G401.6 (cell line): ENCODE results near the gene TNP1.

Experiments used
- FAIRE-seq: peaks from 2 replicates; lab custom pipeline; 2012; peaks lifted over from hg19 to GRCh38; lab: Jason Lieb, UNC

TNP1 gene

DNA sequence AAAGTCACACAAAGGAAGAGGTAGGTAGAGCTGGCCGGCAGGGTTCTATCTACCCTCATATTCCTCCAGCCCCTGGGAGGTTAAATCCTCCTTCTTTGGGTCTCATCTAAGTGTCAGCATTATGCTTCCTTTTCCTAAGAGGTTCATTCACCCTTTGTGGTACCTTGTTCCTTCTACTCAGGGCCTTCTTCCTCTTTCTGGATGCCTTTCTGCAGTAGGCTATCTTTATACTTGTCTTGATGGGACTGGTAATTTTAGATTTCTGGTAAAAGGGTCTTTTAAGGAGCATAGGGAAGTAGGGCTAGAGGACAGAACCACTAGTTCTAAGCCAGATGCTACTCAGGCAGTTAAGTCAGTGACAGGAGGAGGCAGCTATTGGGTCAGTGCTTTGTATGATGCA is 13.7 kb upstream of the TNP1 start:
- FAIRE-seq, result no peak

DNA sequence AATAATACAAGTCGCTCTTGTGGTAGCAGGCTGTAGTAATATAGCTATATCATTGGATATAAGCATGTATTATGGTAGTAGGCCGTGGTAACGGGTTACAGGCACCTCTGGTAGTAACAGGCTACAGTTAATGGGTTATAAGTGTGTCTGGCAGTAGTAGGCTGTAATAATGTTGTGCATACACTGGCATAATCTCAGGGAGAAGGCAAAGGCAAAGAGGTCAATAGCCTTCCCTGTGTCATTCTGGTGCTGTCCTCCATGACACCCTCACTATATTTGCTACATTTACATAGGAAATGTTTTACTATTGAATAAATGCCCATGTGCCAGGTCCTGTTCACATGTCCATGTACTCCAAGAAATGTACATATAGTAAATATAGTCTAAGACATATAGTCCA is 12.8 kb upstream of the TNP1 start:
- FAIRE-seq, result no peak

DNA sequence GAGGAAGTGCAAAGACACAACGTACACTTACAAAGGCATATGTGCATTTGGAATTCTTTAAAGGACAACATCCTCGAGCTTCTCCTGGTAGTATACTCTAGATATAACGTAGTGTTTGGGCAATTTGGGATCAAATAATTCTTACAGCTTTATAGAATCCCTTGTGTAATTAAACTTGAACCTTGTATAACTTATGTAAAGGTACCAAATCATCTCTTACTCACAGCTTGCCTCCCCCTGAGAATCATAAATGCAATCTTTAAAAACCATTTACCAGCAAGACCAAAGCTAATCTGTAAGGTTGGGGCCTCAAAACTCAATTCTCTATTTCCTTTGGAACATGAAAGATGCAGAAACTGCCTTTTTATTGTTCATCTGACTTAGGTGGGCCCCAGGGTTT is 12.2 kb upstream of the TNP1 start:
- FAIRE-seq, result no peak

DNA sequence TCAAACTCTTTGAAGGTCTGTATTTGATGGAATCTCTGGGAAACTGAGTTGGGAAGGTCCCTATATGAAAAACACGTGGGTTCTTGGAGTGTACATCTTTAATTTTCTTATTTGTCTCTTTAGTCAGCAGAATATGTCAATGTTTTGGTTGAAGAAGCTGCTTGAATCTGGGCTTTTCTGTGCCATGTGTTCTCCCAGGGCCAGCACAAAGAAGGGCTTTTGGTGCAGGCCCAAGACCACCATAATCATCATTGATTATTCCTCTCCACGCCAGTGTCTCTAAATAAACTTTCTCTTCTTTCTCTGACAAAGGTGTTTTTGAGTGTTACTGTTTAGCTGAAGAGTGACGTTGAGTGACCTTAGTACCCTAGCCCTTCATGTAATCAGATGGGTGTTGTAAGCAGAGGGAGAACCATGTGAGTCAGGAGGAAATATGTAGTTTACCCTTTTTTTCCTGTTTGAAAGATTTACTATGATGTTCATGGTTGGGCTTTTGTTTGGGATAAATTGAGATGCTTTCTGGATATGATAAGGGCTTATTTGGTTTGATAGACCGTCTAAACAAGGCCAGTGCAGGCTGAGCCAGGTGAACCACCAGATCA is 11.6 kb upstream of the TNP1 start:
- FAIRE-seq, result no peak

DNA sequence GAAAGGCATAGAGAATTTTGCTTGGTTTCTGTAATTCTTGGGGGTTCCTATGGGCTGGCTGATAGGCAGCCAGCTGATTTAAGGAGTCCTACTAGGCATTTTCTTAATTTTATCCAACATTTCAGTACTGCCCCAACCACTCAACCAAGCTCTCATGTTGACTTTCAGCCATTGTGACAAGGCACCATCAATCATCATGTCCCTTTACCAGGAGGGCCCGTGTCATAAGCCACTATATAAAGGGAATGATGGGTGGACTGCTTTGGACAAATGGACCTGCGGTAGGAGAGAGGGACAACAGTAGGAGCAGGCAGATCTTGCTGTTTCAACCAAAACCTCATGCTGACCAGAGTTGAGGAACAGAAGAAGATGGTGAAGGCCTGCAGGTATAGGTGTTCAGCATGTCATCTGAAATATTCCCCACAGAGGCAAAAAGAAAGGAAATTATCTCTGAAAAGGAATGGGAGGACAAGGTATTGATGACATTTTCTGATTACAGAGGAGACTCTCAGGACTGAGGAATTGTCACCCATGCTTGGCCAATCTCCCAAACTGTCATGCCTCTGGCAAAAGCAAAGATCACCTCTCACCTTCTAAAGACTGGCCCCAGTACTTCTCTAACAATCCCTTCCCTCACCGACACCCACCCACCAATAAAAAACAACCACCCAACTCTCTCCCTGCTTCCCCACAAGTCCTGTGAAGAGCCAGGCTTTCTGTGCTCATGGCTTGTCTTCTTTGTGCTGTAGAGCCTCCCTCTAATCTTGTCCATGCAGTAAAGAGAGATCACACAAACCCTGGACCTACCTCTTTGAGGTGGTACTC is 10.9 kb upstream of the TNP1 start:
- no peak for FAIRE-seq

DNA sequence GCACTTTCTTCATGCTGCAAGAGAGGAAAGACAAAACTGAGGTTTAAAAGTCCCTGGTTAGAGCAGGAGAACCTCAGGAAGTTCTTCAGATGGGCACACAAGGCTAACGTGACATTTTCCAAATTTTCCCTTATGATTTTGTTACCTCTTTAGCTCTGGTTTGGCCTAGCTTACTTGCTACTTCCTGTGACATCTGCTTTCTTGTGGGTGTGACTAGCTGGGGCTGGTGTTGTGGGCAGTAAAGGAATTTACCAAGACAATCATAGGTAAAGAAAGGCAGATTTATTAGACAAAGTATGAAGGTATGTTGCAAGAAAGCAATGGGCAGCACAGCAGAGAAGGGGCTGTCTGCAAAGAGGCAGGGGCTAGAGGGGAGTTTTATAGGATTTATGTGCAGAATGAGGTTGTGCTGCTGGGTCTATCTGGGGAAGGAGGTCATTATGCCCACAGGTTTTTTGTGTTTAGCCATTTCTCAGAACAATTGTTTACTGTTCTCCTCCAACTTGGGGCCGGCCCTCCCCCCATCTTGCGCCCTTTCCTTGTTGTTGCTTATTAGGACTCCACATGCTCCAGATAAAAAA is 6.7 kb upstream of the TNP1 start:
- FAIRE-seq, result no peak

DNA sequence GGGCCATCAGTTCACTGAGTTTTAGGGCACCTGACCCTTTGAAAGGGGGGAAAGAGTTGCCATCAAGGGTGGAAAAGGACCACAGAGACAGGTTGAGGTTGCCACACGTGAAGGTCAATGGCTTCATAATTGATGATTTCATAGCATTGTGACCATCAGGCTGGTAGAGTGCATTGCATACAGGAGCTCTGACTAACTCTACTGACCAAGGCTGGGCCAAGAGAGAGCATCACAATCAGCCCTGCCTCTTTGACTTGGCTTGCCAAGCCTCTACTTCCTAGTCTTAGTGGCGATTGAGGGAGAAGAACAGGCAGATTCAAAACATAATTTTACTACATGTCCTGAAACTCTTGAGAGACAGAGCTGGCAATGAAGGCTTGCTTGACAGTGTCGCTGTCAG is 5.8 kb upstream of the TNP1 start:
- FAIRE-seq, result no peak

DNA sequence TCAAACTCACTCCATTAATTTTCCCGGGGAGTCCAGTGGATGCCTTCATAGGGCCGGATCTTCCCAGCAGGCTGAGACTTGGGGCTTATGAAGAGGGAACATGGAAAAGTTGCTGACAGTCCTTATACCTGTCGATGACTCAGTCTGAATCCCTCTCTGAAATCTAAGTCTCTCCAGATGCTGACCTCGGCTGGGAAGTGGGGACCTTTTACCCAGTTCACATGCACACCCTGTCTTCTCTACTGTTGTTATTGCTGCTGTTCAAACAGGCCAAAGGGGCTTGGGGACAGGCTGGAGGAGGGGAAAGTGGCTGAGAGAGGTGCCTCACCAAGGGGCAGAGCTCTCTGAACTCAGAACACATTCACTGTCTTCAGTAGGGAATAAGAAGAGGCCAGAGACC is 4.1 kb upstream of the TNP1 start:
- FAIRE-seq, result no peak

DNA sequence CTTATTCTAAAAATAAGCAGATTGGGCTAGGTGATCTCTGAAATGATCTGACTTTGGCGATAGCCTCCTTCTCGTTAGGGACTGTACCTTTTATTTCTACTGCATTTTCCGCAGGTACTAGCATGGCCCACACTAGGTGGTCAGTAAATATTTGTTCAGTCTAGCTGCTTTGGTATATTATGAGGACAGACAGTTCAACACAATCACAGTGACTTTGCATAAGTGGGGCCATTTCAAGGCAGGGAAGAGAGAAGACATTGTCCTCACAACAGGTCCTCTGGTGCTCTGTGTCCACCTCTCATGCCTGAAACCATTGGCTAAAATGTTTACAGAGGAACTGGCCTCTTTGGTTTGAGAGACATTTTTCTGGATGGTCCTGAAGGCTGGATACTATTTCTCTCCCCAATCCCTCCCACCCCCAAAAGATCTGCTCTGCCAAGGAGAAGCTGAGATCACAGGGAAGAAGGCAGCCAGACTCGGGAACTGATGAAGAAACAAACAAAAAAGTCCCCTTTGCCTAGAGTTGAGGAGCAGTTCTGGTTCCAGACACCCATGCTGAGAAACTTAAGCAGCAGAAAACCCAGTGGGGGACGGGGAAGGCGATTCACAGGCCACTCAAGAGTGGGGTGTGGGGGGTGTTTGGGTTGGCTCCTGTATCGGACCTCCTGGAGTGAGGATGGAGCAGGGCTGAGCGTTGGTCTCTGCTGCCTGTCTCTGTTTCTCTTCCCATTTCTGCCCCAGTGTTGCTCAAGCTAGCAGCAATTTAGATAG is 2.9 kb upstream of the TNP1 start:
- no peak for FAIRE-seq

DNA sequence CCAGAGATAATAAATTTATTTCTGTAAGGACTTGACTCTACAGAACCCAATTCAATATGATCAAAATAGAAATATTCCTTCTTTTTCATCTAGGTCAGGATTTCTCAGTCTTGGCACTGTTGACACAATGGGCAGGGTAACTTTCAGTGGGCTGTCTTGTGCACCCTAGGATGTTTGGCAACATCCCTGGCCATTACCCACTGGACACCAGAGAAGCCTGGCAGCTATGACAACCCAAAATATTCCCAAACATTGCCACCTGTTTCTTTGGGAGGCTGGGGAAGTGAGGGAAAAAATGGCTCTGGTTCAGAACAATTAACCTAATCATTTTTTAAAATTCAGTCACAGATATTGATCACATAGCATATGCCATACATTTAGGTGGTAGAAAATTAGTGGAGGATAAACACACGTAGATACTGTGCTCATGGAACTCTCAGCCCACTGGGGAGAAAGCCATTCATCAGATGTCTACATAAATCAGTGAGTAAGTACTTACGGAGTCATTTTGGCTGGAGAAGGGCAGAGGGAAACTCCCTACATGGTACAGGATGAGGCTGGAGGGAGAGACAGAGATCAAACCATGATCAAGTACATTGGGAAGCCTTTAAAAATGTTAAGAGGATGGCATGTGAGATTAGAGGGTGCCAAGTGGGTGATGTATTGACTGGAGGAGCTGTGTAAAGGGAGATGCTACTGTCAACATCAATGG is 718 bp upstream of the TNP1 start:
- no peak for FAIRE-seq

DNA sequence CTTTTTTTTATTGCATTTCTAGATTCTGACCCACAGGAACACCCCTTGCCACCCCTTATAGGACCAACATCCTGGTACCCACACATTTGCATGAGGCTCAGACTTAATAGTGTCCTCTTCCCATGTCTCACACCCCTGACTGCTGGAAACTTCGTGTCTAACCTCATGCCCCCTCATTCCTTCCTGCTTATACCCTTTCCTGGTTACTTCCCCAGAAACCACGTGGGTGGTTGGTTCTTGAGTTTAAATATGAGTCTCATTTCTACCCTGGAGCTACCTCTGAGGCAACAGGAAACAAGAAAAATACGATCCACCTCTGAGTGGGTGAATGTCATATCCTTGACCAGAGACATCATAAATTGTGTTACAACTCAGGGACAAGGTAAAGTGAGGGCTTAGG is 1.6 kb downstream of the TNP1 start:
- FAIRE-seq, result no peak

DNA sequence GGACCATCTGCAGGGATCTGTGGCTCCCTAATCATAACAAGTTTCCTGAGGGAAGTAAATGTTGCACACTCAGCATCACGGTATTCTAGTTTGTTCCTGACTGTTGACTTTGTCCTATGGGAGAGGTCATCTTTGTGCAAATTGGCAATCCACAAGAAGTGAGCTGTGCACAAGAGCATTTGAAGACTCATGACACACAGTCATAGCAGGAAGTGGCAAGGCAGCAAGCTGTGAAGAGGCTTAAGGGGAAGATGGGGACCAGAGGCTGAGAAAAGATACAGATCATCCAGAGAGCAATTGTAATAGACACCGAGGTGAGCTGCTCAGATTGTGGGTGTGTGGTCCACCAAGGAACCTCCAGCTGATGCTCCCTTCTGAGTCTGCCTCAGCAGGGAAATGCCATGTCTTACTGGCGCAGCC is 2.7 kb downstream of the TNP1 start:
- FAIRE-seq, result no peak

DNA sequence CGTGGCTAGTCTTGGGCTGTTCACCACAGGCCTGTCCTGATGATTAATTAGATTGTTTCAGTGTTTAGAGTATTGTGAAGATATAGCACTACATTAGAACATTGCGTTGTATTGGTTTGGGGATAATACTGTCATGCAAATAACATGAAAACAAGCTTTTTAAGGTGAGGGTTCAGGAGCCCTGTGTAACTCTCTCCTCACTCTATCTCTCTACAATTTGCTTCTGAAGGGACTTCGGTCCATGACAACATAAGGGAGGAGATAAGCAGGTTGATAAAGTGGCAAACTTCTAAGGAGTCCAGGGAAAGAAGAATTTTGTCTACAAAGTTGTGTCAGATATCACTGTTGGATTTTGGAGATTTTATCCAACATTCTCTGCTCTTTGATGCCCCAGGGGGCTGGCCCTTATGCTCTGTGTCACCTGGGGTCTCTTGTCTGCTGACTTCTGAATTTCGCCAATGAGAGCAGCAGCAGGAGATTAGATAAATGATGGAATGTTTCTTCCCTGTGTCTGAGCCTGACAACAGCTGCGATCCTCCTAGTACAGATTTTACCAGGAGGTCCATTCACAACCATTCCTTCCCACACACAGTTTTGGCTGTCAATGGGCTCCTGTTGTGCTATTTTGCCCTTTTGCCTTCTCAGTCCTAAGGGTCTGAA is 3.3 kb downstream of the TNP1 start:
- no peak for FAIRE-seq

DNA sequence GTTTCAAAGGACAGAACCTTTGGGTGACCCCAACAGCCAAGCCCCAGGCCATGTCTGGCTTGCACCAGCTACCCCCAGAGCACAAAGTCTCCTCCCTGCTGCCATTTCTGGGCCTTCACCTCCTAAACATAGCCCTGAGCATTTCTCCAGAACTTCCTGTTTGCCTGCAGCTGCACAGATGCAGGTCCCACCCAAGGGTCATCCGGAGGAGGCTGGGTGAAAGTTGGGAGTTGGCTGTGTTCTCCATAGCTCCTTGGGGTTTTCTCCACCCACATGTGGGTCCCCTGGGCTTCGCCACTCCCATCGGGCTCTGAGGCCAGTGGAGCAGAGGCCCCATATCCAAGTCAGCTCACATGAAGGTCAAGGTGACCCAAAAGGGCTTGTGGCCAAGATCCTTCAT is 4.3 kb downstream of the TNP1 start:
- no peak for FAIRE-seq

DNA sequence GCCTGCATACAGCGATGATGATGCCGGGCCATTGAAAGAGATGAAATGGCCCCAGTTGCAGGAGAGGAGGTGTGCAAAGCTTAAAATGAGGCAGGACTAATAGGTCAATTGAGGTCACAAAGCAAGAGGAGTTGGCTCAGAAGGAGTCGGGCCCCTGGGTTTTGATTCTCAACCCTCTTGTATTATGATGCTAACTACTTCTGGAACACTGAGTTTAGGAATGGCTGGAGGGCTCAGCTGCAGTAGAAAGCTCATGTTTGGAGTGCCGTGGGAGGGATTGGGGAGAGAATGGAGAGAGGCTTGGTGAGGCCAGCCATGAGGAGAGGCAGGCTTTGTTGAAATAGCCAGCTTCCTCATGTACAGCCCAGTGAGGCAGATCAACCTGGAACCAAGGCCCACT is 4.8 kb downstream of the TNP1 start:
- no peak for FAIRE-seq

DNA sequence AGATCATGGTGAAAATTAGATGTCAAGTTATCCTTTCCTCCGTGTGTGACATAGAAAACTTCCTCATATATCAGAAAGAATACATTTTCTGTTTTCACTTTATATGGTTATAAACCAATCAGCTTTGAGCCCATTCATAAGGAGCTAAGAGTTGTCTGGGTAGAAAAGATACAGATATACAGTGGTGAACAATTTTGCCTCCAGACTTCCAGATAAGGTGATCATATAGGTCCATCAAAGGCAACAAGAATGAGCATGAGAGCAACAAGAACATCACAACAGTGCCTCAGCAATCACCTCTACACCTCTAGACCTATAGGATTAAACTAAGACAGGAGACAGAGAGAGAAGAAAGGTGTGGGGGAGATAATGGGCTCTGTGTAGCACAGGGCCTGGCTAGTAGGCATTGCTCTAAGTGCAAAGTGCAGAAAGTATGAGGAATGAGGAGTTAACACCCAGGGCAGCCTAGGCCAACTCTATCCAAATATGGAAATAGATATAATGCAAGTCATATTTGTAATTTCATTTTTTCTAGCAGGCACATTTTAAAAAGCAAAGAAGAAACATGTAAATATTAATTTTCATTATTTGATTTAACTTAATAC is 8.3 kb downstream of the TNP1 start:
- no peak for FAIRE-seq

DNA sequence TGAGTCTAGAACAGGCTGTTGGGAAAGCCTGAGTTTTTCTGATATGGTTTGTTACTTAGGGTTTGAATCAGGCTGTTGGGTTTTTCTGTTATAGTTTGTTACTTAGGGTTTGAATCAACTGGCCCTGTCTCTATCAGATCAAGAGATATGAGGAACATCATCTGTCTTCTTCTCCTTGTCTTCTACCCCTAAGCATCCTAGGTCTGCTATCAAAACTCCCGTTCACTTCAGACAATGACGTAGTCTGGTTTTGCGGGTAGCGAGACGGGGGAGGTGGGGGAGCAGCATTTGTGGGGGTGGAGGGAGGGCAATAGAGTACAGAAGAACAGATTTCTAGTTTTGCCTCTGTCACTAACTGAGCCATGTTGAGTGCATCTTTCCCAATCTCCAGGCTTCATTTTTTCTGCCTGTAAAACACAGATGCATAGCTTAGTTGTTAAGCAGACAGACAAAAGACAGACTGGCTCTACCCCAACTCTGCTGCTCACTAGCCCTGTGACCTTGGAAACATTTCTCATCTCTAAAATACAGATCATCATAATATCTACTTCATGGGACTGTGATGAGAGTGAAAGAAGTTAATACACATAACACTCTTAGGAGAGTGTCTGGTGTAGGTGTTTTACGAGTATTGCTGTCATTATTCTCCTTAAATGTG is 9.1 kb downstream of the TNP1 start:
- FAIRE-seq, result no peak

DNA sequence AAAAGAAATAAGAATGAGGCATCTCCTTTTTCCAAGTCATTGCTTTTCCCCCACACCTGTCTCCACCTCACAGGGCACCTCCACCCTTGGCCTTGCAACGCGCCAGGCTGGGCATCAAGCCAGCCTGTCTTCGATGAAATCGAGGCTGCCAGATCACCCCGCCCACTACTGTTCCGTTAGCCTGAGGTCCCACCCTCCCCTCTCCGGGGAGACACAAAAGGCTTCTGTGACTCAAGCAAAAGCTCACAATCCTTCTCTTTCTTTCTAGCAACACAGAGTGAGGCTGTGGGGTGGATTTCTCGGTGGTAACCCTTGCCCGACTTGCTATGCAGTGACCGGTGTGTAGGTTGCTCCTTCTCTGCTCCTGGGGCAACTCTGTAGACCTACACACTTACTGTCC is 9.9 kb downstream of the TNP1 start:
- no peak for FAIRE-seq

DNA sequence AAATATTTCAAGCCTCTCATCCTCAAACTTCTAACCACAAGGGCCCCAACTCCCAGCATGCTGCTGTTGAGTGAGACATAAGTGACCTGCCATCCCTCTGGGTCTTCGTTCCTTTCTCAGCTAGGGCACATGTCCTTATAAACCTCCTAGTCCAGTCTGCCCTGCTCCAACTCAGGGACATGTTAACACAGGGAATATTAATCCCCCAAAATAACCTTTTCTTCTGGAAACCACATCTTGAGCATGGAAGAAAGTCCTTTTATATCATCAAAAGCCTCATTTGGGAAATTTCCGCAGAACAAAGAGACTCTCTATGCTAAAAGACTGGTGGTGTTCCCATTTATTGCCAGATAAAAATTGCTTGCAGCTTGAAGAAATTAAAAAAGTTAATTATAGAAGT is 14.4 kb downstream of the TNP1 start:
- FAIRE-seq, result no peak

DNA sequence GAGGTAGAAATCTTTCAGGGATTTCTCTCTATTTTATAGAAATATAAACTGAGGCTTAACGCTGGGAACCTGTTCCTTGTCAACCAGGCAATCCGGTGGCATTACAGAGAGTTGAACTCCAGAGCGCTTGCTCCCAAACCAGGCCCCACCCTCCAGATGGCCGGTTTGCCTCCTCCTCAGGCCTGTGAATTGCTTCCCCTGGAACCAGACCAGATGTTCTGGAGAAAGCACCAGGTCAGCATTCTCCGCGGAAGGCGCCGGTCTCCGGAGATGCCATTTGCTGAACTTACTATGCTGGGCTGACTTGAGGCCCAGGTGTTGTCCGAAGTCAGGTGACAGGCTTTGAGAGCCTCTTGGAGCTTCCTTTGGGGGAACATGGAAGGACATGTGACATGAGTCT is 17.2 kb downstream of the TNP1 start:
- FAIRE-seq, result no peak

DNA sequence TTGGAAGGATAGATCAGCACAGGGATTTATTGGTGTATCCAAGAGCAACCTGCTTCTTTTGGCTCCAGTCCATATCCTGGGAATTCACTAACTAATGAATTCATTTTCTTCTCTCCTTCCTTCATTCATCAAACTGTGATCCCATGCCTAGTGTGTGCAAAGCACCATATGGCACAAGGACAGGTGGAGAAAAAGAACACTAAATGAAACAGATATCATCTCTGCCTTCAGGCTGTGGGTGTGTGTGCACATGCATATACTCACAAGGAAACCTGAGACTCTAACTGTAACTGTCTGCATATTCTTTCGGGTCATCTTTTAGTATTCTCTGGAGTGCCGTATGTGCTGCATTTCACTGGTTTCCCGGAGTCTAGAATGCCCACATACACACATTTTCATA is 20.2 kb downstream of the TNP1 start:
- FAIRE-seq, result no peak
